Neural crest cell (in vitro differentiated cells): Measurements from ENCODE around the gene NAA35. TPM values are rescaled to one million over a fixed set of nuclear protein-coding genes. Genes with fewer than 3 reads are reported as not detected.

Source experiments
- DNase-seq: peaks from one replicate; pipeline ENCODE4 v3.0.0; 2021; ENCODE audit warnings: low read depth, mixed read lengths, low spot score
- H3K27ac Mint-ChIP-seq: one replicate; pipeline ENCODE4 v1.8.0; 2021; ENCODE audit warnings: mild to moderate bottlenecking, mixed read lengths; ENCODE audit not compliant: unreplicated experiment
- H3K27me3 Mint-ChIP-seq: 2 replicates; pipeline ENCODE4 v1.8.0; 2021; ENCODE audit warnings: low read depth, mild to moderate bottlenecking, mixed read lengths
- H3K36me3 Mint-ChIP-seq: 2 replicates; pipeline ENCODE4 v1.8.0; 2021; ENCODE audit warnings: low read depth, mild to moderate bottlenecking, mixed read lengths
- H3K4me1 Mint-ChIP-seq: 2 replicates; pipeline ENCODE4 v1.8.0; 2021; ENCODE audit warnings: mixed read lengths
- H3K4me3 Mint-ChIP-seq: one replicate; pipeline ENCODE4 v1.8.0; 2021; ENCODE audit warnings: mild to moderate bottlenecking, mixed read lengths
- H3K9me3 Mint-ChIP-seq: 2 replicates; pipeline ENCODE4 v1.8.0; 2021; ENCODE audit warnings: mixed read lengths
- total RNA-seq: library from RNA; stranded (reverse); gene quantifications from 2 replicates; pipeline ENCODE4 v1.2.1, GENCODE V29; 2021
- TF ChIP-seq, protein P1 (sequence below): fragments of 200-600 bp; sonication (generic); conservative IDR thresholded peaks from 2 replicates; pipeline ENCODE4 v1.5.0; 2021; ENCODE audit warnings: antibody characterized with exemption, mild to moderate bottlenecking

NAA35 gene
- total RNA-seq, 1 donor from 2014 or later, result 35.3 TPM

GRCh38 chr9:85944672-85945071, 3.7 kb downstream of the NAA35 start:
- H3K4me3 Mint-ChIP-seq, result peak overlapping the region; percentile 20
- H3K27ac Mint-ChIP-seq, result no peak overlapping the region
- peaks cover 8% of the 10 kb centered on the region for H3K36me3 Mint-ChIP-seq
- no peak for DNase-seq
- TF ChIP-seq, protein P1, sequence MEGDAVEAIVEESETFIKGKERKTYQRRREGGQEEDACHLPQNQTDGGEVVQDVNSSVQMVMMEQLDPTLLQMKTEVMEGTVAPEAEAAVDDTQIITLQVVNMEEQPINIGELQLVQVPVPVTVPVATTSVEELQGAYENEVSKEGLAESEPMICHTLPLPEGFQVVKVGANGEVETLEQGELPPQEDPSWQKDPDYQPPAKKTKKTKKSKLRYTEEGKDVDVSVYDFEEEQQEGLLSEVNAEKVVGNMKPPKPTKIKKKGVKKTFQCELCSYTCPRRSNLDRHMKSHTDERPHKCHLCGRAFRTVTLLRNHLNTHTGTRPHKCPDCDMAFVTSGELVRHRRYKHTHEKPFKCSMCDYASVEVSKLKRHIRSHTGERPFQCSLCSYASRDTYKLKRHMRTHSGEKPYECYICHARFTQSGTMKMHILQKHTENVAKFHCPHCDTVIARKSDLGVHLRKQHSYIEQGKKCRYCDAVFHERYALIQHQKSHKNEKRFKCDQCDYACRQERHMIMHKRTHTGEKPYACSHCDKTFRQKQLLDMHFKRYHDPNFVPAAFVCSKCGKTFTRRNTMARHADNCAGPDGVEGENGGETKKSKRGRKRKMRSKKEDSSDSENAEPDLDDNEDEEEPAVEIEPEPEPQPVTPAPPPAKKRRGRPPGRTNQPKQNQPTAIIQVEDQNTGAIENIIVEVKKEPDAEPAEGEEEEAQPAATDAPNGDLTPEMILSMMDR, result no peak
- no peaks in the 10 kb centered on the region for H3K27me3 Mint-ChIP-seq
- H3K4me1 Mint-ChIP-seq, result peaks cover 15% of the 10 kb centered on the region
- peaks cover 3% of the 10 kb centered on the region for H3K9me3 Mint-ChIP-seq

DNA sequence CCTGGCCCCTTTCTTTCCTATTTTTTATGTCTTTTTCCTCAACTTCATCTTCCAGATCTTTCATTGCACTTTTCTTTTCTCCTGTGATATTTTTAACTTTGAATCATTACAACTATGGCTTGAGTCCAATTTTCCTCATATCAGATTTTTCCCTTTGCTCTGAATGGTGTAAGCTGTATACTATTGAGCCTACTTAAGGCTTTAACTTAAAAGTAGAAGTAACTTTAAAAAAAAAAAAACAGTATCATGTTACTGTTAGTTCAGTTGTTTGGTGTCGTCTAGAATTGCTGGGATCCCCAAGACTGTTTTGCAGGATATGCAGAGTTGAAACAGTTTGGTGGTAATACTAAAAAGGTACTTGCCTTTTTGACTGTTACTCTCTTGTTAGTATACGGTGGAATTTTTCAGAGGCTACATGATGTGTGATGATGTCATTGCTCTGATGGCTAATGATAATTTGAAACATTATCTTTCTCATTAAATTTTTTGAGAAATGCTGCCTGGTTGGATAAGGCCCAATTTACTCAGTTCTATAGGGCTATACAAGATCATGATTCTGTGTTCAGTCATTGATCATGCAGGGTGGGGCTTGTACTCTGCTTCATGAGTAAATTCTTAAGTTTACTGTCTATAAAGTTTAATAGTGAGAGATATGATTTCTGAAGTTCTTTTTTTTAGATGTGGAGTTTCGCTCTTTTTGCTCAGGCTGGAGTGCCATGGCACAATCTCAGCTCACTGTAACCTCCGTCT, 8.8 kb downstream of the NAA35 start:
- no peak overlapping the region for H3K27ac Mint-ChIP-seq
- DNase-seq, result no peak

DNA sequence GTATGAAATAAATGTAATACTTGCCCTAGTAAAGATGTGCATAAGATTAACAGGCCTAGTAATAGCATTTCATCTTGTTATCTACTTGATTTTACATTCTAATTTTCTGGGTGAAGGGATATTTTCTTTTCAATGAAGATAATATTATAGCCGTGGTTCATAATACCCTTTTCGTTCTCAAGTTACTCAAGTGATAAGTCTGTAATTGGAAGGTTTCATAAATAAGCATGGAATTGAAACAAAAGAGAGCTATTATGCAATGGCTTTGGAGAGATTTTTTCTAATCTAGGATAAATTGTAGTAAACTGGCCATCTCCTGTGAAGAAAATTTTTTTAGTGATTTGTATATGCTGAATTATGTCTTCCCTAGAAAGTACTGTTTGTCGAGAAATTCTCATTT, 19.0 kb downstream of the NAA35 start:
- Mint-ChIP-seq H3K4me1 (no peaks in the 10 kb centered on the region), H3K27ac (no peak overlapping the region), H3K27me3 (no peaks in the 10 kb centered on the region), H3K36me3 (peaks cover 17% of the 10 kb centered on the region), H3K4me3 (no peak overlapping the region), H3K9me3 (no peaks in the 10 kb centered on the region)
- TF ChIP-seq, protein P1, result no peak
- DNase-seq, result no peak

More for the DNA sequence above, 8.8 kb downstream of the NAA35 start:
- TF ChIP-seq, protein P1, result no peak
- peaks cover 16% of the 10 kb centered on the region for H3K36me3 Mint-ChIP-seq
- H3K27me3 Mint-ChIP-seq, result no peaks in the 10 kb centered on the region
- no peak overlapping the region for H3K4me3 Mint-ChIP-seq
- H3K9me3 Mint-ChIP-seq, result no peaks in the 10 kb centered on the region
- peaks cover 5% of the 10 kb centered on the region for H3K4me1 Mint-ChIP-seq

DNA sequence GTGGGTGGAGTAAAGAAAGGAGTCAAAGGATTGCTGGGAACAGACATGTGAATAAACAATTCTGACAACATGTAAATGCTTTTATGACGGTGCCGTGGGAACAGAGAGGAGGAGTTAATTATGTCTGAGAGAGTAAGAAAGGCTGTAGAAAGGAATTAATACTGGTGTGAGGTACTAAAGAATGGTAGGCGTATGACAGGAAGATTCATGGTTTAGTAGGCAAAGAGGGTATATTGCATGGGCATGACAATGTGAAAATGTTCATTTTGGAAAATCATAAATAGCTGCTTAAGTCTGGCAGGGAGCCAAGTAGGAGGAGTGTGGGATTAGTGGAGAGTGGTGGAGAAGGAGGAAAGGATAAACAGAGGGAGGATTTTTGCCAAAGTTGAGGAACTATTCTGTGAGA, 19.7 kb downstream of the NAA35 start:
- TF ChIP-seq, protein P1, result no peak
- Mint-ChIP-seq H3K4me1 (no peaks in the 10 kb centered on the region), H3K36me3 (peaks cover 17% of the 10 kb centered on the region), H3K27me3 (no peaks in the 10 kb centered on the region), H3K4me3 (no peak overlapping the region), H3K27ac (no peak overlapping the region), H3K9me3 (no peaks in the 10 kb centered on the region)
- no peak for DNase-seq

DNA sequence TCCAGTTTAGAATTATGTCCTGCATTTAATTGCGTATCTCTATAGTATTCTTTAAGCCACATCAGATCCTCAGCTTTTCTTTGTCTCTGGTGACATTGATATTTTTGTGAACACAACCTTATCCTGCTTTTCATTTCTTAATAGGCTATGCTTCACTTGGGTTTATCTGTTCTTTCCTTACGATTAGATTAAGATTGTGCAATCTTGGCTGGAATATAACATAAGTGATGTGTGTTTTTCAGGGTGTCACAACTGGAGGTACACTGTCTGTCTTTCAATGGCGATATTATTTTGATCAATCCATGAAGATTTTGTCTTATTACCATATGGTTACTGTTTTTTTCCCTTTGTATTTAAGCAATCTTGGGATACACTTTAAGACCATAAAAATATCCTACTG, 23.6 kb downstream of the NAA35 start:
- H3K27ac Mint-ChIP-seq, result no peak overlapping the region
- H3K27me3 Mint-ChIP-seq, result no peaks in the 10 kb centered on the region
- no peaks in the 10 kb centered on the region for H3K9me3 Mint-ChIP-seq
- TF ChIP-seq, protein P1, result no peak
- no peak for DNase-seq
- no peaks in the 10 kb centered on the region for H3K4me1 Mint-ChIP-seq
- no peak overlapping the region for H3K4me3 Mint-ChIP-seq
- H3K36me3 Mint-ChIP-seq, result peaks cover 12% of the 10 kb centered on the region
